HCT116 (cell line): ENCODE data around the gene SPATA33. TPM values are rescaled to one million over a fixed set of nuclear protein-coding genes. Genes with fewer than 3 reads are reported as not detected.

Experiments
- ATAC-seq: fragments of 200-7000 bp; cut with Tn5 transposase; 2 replicates; pipeline ENCODE4 v1.9.1; 2020; ENCODE audit warnings: mild to moderate bottlenecking, moderate library complexity
- BruUV-seq: library from RNA; stranded (reverse); fragments of 400-500 nt; replicated peaks from 2 replicates; lab custom pipeline; 2021; lab: Mats Ljungman, UMichigan
- CTCF ChIA-PET: fragments of 300-600 bp; sonication (Branson Sonifier 250); formaldehyde crosslinking; loops from one replicate; lab custom pipeline; 2021; ENCODE audit warnings: antibody characterized with exemption; lab: Charles Lee
- POLR2A ChIA-PET: fragments of 300-600, 350-600 bp; sonication (Branson Sonifier 250); formaldehyde crosslinking; loops from one replicate; lab custom pipeline; 2021; ENCODE audit warnings: antibody characterized with exemption; lab: Charles Lee
- RAD21 ChIA-PET, 2 experiments: fragments of 300-600 bp; sonication (Branson Sonifier 250); formaldehyde crosslinking; loops; one replicate each; lab custom pipeline; 2023; ENCODE audit warnings: low total read pairs in 2 of 2; ENCODE audit not compliant: uncharacterized antibody in 2 of 2, unreplicated experiment in 2 of 2, low non-redundant PET in 1 of 2; lab: Charles Lee
- DNase-seq: peaks from one replicate; pipeline ENCODE4 v3.0.0-alpha.2; 2010; ENCODE audit warnings: low read depth, low spot score
- H2AFZ ChIP-seq: fragments of 200-600 bp; shearing (Covaris generic), sonication (generic); 2 replicates; pipeline ENCODE4 v1.6.1; 2017; ENCODE audit warnings: low read depth, mixed run types, mixed read lengths, antibody characterized with exemption, low read length; ENCODE audit not compliant: poor library complexity, severe bottlenecking
- H3K27ac ChIP-seq: 2 replicates; pipeline ENCODE4 v1.5.1; 2012; ENCODE audit warnings: low read depth, low read length
- H3K27me3 ChIP-seq: fragments of 200-600 bp; sonication (generic); 2 replicates; pipeline ENCODE4 v1.6.1; 2016; ENCODE audit warnings: mixed run types, low read length, mixed read lengths; ENCODE audit not compliant: insufficient read depth
- H3K36me3 ChIP-seq, 2 experiments: fragments of 200-500 bp in 1 of 2; fragments of 200-600 bp in 1 of 2; sonication (Bioruptor generic) in 1 of 2; sonication (generic) in 1 of 2; 2 replicates each; pipeline versions ENCODE4 v1.5.1 to v1.6.1; 2014 to 2016; ENCODE audit warnings: low read length in 2 of 2, inconsistent platforms in 1 of 2, mixed read lengths in 1 of 2, mixed run types in 1 of 2; ENCODE audit not compliant: insufficient read depth in 2 of 2, control insufficient read depth in 1 of 2
- H3K4me1 ChIP-seq, 2 experiments: fragments of 200-600 bp in 1 of 2; sonication (generic) in 1 of 2; 2 replicates each; pipeline versions ENCODE4 v1.5.1 to v1.6.1; 2012 to 2017; ENCODE audit warnings: low read length in 2 of 2, inconsistent platforms in 1 of 2, mild to moderate bottlenecking in 1 of 2, mixed read lengths in 1 of 2, mixed run types in 1 of 2, moderate library complexity in 1 of 2; ENCODE audit not compliant: insufficient read depth in 2 of 2, control insufficient read depth in 1 of 2
- H3K4me2 ChIP-seq: fragments of 200-600 bp; sonication (generic); 2 replicates; pipeline ENCODE4 v1.6.1; 2017; ENCODE audit warnings: mixed run types, low read length, mixed read lengths
- H3K4me3 ChIP-seq, 2 experiments: fragments of 200-600 bp in 1 of 2; sonication (generic) in 1 of 2; replicated peaks in 1 of 2; 2 replicates each; pipeline ENCODE4 v1.5.1; 2011 to 2016; ENCODE audit warnings: low read length in 2 of 2, control low read depth in 1 of 2, low read depth in 1 of 2, mild to moderate bottlenecking in 1 of 2, mixed read lengths in 1 of 2, mixed run types in 1 of 2
- H3K79me2 ChIP-seq: fragments of 200-600 bp; sonication (generic); 2 replicates; pipeline ENCODE4 v1.6.1; 2017; ENCODE audit warnings: mild to moderate bottlenecking, mixed run types, low read length, moderate library complexity, mixed read lengths; ENCODE audit not compliant: insufficient read depth
- H3K9ac ChIP-seq: fragments of 200-600 bp; sonication (generic); 2 replicates; pipeline ENCODE4 v1.6.1; 2016; ENCODE audit warnings: low read length, mixed read lengths
- H3K9me2 ChIP-seq: fragments of 200-600 bp; sonication (generic), shearing (Covaris generic); 2 replicates; pipeline ENCODE4 v1.6.1; 2017; ENCODE audit warnings: mixed run types, mild to moderate bottlenecking, moderate library complexity; ENCODE audit not compliant: insufficient read depth
- H3K9me3 ChIP-seq, 2 experiments: fragments of 200-500 bp in 1 of 2; fragments of 200-600 bp in 1 of 2; sonication (Bioruptor generic) in 1 of 2; sonication (generic) in 1 of 2; 2 replicates each; pipeline ENCODE4 v1.6.1; 2014 to 2017; ENCODE audit warnings: low read length in 2 of 2, mixed read lengths in 2 of 2, inconsistent platforms in 1 of 2, low read depth in 1 of 2, mild to moderate bottlenecking in 1 of 2, mixed run types in 1 of 2, moderate library complexity in 1 of 2; ENCODE audit not compliant: control insufficient read depth in 1 of 2, insufficient read depth in 1 of 2
- H4K20me1 ChIP-seq: fragments of 200-600 bp; sonication (generic), shearing (Covaris generic); 2 replicates; pipeline ENCODE4 v1.6.1; 2017; ENCODE audit warnings: mixed run types, mild to moderate bottlenecking, moderate library complexity; ENCODE audit not compliant: insufficient read depth
- EGR1 ChIP-seq: IDR thresholded peaks from 2 replicates; pipeline ENCODE4 v1.6.1; 2012; ENCODE audit warnings: low read depth
- FOSL1 ChIP-seq: IDR thresholded peaks from 2 replicates; pipeline ENCODE4 v1.6.1; 2012; ENCODE audit warnings: low read depth
- JUND ChIP-seq: IDR thresholded peaks from 2 replicates; pipeline ENCODE4 v1.6.1; 2012
- SIN3A ChIP-seq: IDR thresholded peaks from 2 replicates; pipeline ENCODE4 v1.6.1; 2012; ENCODE audit warnings: low read depth
- TCF7L2 ChIP-seq: IDR thresholded peaks from 2 replicates; pipeline ENCODE4 v1.7.0; 2011; ENCODE audit warnings: borderline replicate concordance, inconsistent platforms; ENCODE audit not compliant: insufficient read depth, insufficient read length; ENCODE audit errors: extremely low read depth
- YY1 ChIP-seq: IDR thresholded peaks from 2 replicates; pipeline ENCODE4 v1.6.1; 2011; ENCODE audit warnings: low read length, low read depth, moderate library complexity, mild to moderate bottlenecking; ENCODE audit not compliant: insufficient replicate concordance; ENCODE audit errors: extremely low read depth
- intact Hi-C: fragments of 100-400 bp; cut with micrococcal nuclease; formaldehyde crosslinking; loops from 2 replicates; pipeline ENCODE4 v1.10.0; 2022
- total RNA-seq: library from RNA; stranded (reverse); gene quantifications from one replicate; pipeline ENCODE4 v1.2.1, GENCODE V29; 2021; ENCODE audit not compliant: unreplicated experiment
- TF ChIP-seq, protein P1 (sequence below): IDR thresholded peaks from 2 replicates; pipeline ENCODE4 v1.6.1; 2012

The SPATA33 gene
- total RNA-seq, 1 experiment from 2014 or later, result 24.9 TPM

DNA sequence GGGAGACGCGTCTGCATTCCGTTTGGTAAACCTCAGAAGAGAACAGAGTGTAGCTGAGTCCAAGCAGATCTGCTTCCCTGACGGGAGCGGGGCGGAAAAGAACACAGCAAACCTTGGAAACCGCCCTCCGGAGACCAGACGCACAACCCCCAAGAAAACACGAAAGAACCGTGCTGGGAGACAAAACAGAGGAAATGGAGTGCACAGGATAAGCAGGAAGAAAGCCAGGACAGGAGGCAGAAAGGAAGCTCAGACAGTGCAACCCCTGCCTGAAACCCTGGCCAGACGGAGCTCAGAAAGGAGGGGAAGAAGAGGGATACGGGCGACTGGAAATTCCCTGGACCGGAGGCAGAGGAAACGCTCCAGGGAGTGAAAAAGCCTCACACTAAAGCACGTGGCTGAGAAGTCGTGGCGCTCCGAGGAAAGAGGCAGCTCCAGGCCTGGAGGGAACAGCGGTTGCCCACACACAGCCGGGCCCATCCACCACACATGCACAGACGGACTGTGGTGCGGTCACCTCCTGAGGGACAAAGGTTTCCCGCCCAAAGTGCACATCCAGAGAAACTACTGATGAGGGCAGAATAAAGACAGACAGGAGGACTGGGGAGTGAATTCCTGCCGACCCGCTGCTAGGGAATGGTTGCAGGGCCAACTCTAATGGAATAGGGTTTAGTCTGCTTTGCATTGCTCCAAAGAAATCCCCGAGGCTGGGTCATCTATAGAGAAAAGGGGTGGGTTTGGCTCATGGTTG, 34.0 kb upstream of the SPATA33 start:
- Histone ChIP-seq H3K9ac (no peak overlapping the region), H3K4me1 (no peaks in the 10 kb centered on the region; a peak in 1 of 4 replicates), H2AFZ (no peak overlapping the region), H3K36me3 (no peaks in the 10 kb centered on the region), H3K9me3 (no peaks in the 10 kb centered on the region), H3K27me3 (no peaks in the 10 kb centered on the region), H3K27ac (no peak overlapping the region), H3K79me2 (no peaks in the 10 kb centered on the region), H3K4me2 (no peak overlapping the region), H3K4me3 (no peak overlapping the region), H3K9me2 (no peaks in the 10 kb centered on the region), H4K20me1 (no peaks in the 10 kb centered on the region)
- intact Hi-C loops, result no loop called here
- ChIA-PET POLR2A (no interaction called here), RAD21 (no interaction called here), CTCF (interaction anchor here (0.8 kb wide), 1 partner anchor 8 kb away, joined by 3 read pairs; no protein-coding TSS in a partner anchor)
- no TSS peak for BruUV-seq
- ATAC-seq (no peak), DNase-seq (no peak)
- TF ChIP-seq TCF7L2, result no peak
- no peak for TF ChIP-seq EGR1
- TF ChIP-seq SIN3A, result no peak
- no peak for TF ChIP-seq YY1
- no peak for TF ChIP-seq JUND
- TF ChIP-seq, protein P1, sequence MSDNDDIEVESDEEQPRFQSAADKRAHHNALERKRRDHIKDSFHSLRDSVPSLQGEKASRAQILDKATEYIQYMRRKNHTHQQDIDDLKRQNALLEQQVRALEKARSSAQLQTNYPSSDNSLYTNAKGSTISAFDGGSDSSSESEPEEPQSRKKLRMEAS, result no peak
- no peak for TF ChIP-seq FOSL1
